Measurements from ENCODE around the gene ATG9A. TPM values are rescaled to one million over a fixed set of nuclear protein-coding genes. Genes with fewer than 3 reads are reported as not detected.
A peak's percentile ranks its signal among the peaks of the same experiment; 100 is the strongest.

The ATG9A gene
- polyA plus RNA-seq, 3 donors, result 24.7 to 55.2 (median 26.3) TPM

DNA sequence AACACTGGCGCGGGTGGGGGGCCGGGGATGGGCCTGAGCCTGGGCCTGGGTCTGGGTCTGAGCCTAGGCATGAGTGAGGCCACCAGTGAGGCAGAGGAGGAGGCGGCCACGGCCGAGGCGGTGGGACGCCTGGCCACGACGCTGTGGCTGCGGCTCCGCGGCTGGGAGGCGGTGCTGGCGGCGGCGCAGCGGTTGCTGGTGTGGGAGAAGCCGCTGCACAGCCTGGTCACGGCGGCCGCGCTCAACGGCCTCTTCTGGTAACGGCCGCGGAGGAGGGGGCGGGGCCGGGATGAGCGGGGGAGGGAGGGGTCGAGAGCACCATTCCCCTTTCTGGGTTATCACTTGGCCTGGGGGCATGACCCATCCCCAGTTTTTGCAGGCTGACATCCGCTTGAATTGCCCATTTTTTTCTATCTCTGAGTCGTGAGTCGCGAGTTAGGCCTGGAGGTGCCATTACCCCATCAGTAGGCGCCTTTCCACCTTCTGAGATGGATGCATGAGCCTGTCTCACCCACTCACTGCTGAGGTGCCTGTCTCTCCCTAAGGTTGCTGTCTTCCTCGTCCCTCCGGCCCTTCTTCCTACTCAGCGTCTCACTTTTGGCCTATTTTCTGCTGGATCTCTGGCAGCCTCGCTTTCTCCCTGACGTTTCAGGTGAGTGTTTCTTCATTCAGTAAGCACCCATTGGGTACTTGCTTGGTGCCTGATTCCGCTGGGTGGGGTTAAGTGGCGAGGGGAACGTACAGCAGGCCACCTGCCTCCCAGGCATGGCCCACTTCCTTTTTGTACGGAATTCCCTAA, 50.9 kb downstream of the ATG9A start:
- Histone ChIP-seq H3K27ac (ENCODE audit: low read depth in 1 of 2, low read length in 2 of 2) (peak overlapping the region in 1 of 2 donors; percentile 99), H3K4me2 (replicated peaks; ENCODE audit: extremely low read depth, low read length, poor library complexity, severe bottlenecking) (peak overlapping the region; percentile 98), H3K9me3 (replicated peaks in 1 of 2; ENCODE audit: control insufficient read depth in 1 of 2, insufficient read depth in 1 of 2, low read length in 2 of 2) (no peaks in the 10 kb centered on the region), H3K27me3 (ENCODE audit: control insufficient read depth in 2 of 2, insufficient read depth in 2 of 2, low read length in 2 of 2) (no peaks in the 10 kb centered on the region), H3K9ac (ENCODE audit: insufficient read depth, low read length, poor library complexity, severe bottlenecking) (peak overlapping the region; percentile 96), H3K36me3 (replicated peaks in 1 of 2; ENCODE audit: control insufficient read depth in 1 of 2, insufficient read depth in 2 of 2, low read length in 2 of 2) (peaks cover 55 to 65% of the 10 kb centered on the region in 2 donors), H3K4me1 (ENCODE audit: control insufficient read depth in 1 of 2, insufficient read depth in 2 of 2, low read length in 2 of 2) (peaks cover 50 to 79% of the 10 kb centered on the region in 2 donors), H3K79me2 (ENCODE audit: insufficient read depth, low read length) (peaks cover 61% of the 10 kb centered on the region), H2AFZ (ENCODE audit: insufficient read depth, low read depth, low read length, poor library complexity, severe bottlenecking) (peak overlapping the region; percentile 79), H4K20me1 (ENCODE audit: insufficient read depth, low read length) (peaks cover 69% of the 10 kb centered on the region), H3K4me3 (replicated peaks in 1 of 3; ENCODE audit: low read depth in 2 of 3, low read length in 3 of 3) (peak overlapping the region; percentile 45 to 95 (median 92))
- Mint-ChIP-seq H3K9me3 (peaks cover 0 to 2% (median 0%) of the 10 kb centered on the region in 7 donors), H3K4me3 (peak overlapping the region; percentile 86 to 95), H3K36me3 (peaks cover 52 to 62% of the 10 kb centered on the region in 2 donors), H3K4me1 (peaks cover 68% of the 10 kb centered on the region), H3K27ac (peak overlapping the region; percentile 57 to 91 (median 80)), H3K27me3 (ENCODE audit: low read depth in 3 of 3) (peaks cover 0 to 3% (median 0%) of the 10 kb centered on the region in 3 donors)
- TF ChIP-seq, protein P1, sequence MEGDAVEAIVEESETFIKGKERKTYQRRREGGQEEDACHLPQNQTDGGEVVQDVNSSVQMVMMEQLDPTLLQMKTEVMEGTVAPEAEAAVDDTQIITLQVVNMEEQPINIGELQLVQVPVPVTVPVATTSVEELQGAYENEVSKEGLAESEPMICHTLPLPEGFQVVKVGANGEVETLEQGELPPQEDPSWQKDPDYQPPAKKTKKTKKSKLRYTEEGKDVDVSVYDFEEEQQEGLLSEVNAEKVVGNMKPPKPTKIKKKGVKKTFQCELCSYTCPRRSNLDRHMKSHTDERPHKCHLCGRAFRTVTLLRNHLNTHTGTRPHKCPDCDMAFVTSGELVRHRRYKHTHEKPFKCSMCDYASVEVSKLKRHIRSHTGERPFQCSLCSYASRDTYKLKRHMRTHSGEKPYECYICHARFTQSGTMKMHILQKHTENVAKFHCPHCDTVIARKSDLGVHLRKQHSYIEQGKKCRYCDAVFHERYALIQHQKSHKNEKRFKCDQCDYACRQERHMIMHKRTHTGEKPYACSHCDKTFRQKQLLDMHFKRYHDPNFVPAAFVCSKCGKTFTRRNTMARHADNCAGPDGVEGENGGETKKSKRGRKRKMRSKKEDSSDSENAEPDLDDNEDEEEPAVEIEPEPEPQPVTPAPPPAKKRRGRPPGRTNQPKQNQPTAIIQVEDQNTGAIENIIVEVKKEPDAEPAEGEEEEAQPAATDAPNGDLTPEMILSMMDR (IDR thresholded peaks at IDR 0.05), result peak; percentile 55
- WGBS (ENCODE audit: insufficient coverage), result under 1% methylated on average over 29 of the region's 45 CpGs
- peak in 1 of 3 donors; percentile 12 for DNase-seq
- intact Hi-C loops (cut with micrococcal nuclease), result loop anchor here (1.0 to 10.0 kb wide), 6 partner anchors 28 to 426 kb away; partner anchors contain the start of genes ABCB6 (in 1 of the 2), GLB1L (in 1 of the 2), STK16 (in 1 of the 2) and TUBA4A (in 1 of the 2)

DNA sequence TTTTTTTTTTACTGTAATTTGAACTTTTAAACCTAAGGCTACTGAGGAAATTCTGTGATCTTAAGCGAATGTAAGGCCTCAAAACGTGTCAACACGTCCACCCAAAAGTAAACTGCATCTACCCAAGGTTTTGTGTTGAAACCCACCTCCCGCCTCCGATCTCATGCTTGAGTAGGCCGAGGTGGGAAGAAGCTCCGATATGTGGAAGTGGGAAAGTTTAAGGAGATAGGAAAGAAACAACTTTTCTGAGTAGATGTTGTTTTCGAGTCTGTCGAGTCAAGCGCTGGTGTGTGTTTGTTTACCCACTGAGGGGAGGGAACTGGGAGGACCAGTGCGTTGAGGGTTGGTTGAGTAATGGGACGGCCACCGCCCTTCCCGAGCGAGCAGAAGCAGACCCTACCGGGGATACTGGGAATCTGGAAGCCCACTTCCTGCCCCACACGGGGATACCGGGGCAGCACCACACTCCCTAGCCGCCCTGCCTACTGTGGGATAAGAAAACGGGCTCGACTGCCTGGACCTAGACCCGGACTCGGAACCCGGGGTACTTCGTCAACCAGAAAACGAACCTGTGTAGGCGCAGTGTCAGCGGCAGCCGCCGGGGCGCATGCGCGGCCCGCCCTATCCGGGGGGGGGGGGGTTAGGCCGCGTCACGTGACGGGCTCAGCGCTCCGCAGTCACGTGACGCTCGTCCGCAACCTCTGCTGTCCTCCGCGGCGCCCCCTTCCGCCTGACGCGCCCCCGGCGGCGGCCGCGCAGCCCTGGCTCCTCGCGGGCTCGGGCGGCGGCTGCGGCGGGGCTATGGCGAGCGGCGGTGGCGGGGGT, 51.7 kb downstream of the ATG9A start, which contains the start of gene RETREG2:
TSS of gene RETREG2 (plus strand) at position 724 of the 825 bp plus-strand sequence. CDS start at position 802, 78 bp downstream.
- Histone ChIP-seq H3K27me3 (ENCODE audit: control insufficient read depth in 2 of 2, insufficient read depth in 2 of 2, low read length in 2 of 2) (no peaks in the 10 kb centered on the region), H4K20me1 (ENCODE audit: insufficient read depth, low read length) (peaks cover 70% of the 10 kb centered on the region), H3K79me2 (ENCODE audit: insufficient read depth, low read length) (peaks cover 61% of the 10 kb centered on the region), H3K4me1 (ENCODE audit: control insufficient read depth in 1 of 2, insufficient read depth in 2 of 2, low read length in 2 of 2) (peaks cover 48 to 77% of the 10 kb centered on the region in 2 donors), H3K27ac (ENCODE audit: low read depth in 1 of 2, low read length in 2 of 2) (peak within 1 kb of the TSS; percentile 99), H3K9me3 (replicated peaks in 1 of 2; ENCODE audit: control insufficient read depth in 1 of 2, insufficient read depth in 1 of 2, low read length in 2 of 2) (no peaks in the 10 kb centered on the region), H3K4me2 (replicated peaks; ENCODE audit: extremely low read depth, low read length, poor library complexity, severe bottlenecking) (peak within 1 kb of the TSS; percentile 98), H3K4me3 (replicated peaks in 1 of 3; ENCODE audit: low read depth in 2 of 3, low read length in 3 of 3) (peak within 1 kb of the TSS; percentile 76 to 95 (median 92)), H3K9ac (ENCODE audit: insufficient read depth, low read length, poor library complexity, severe bottlenecking) (peak within 1 kb of the TSS; percentile 96), H2AFZ (ENCODE audit: insufficient read depth, low read depth, low read length, poor library complexity, severe bottlenecking) (peak within 1 kb of the TSS; percentile 85), H3K36me3 (replicated peaks in 1 of 2; ENCODE audit: control insufficient read depth in 1 of 2, insufficient read depth in 2 of 2, low read length in 2 of 2) (peaks cover 55 to 65% of the 10 kb centered on the region in 2 donors)
- TF ChIP-seq, protein P1 (IDR thresholded peaks at IDR 0.05), result no peak
- H3K36me3 Mint-ChIP-seq, result peaks cover 50 to 62% of the 10 kb centered on the region in 2 donors
- H3K27me3 Mint-ChIP-seq (ENCODE audit: low read depth in 3 of 3), result peaks cover 0 to 3% (median 2%) of the 10 kb centered on the region in 3 donors
- peaks cover 0 to 2% (median 0%) of the 10 kb centered on the region in 7 donors for H3K9me3 Mint-ChIP-seq
- 0% methylated on average over 47 of the region's 67 CpGs for WGBS (ENCODE audit: insufficient coverage)
- H3K4me3 Mint-ChIP-seq, result peak within 1 kb of the TSS; percentile 86 to 95
- intact Hi-C loops (cut with micrococcal nuclease), result loop anchor here (1.0 to 10.0 kb wide), 7 partner anchors 29 to 427 kb away; partner anchors contain the start of genes ABCB6 (in 1 of the 2), GLB1L (in 1 of the 2), STK16 (in 1 of the 2) and TUBA4A (in 1 of the 2)
- peak; percentile 92 to 95 (median 94) for DNase-seq
- H3K27ac Mint-ChIP-seq, result peak within 1 kb of the TSS; percentile 98 to 100 (median 99)
- H3K4me1 Mint-ChIP-seq, result peaks cover 68% of the 10 kb centered on the region
